ENCODE data around the gene LMCD1.

LMCD1 gene

GRCh38 chr3:8622873-8623691 lies 121.5 kb downstream of the LMCD1 start:
- DNase-seq (ENCODE audit: low read depth): no peak

- DNase-seq (ENCODE audit: low read depth): no peak
Measured at GRCh38 chr3:8623741-8624140, 122.1 kb downstream of the LMCD1 start.

Measured in HS-27A (cell line).